Measurements from ENCODE around the gene CHST11.

DNA sequence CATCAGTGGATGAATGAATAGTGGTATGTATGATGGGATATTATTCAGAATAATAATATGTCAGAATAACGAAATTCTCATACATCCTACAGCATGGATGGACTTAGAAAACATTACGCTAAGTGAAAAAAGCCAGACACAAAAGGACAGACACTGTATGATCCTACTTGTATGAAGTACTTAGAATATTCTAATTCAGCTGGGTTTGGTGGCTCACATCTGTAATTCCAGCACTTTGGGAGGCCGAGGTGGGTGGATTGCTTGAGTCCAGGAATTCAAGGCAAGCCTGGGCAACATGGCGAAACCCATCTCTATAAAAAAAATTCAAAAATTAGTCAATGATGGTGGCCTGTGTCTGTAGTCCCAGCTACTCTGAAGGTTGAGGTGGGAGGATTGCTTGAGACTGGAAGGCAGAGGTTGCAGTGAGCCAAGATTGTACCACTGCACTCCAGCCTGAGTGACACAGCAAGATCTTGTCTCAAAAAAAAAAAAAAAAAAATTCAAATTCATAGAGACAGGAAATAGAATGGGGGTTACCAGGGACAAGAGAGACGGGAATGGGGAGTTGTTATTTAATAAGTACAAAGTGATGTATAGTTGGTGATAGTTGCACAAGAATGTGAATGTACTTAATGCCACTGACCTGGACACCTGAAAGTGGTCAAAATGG is 132.3 kb downstream of the CHST11 start:
- TF ChIP-seq, protein P1, sequence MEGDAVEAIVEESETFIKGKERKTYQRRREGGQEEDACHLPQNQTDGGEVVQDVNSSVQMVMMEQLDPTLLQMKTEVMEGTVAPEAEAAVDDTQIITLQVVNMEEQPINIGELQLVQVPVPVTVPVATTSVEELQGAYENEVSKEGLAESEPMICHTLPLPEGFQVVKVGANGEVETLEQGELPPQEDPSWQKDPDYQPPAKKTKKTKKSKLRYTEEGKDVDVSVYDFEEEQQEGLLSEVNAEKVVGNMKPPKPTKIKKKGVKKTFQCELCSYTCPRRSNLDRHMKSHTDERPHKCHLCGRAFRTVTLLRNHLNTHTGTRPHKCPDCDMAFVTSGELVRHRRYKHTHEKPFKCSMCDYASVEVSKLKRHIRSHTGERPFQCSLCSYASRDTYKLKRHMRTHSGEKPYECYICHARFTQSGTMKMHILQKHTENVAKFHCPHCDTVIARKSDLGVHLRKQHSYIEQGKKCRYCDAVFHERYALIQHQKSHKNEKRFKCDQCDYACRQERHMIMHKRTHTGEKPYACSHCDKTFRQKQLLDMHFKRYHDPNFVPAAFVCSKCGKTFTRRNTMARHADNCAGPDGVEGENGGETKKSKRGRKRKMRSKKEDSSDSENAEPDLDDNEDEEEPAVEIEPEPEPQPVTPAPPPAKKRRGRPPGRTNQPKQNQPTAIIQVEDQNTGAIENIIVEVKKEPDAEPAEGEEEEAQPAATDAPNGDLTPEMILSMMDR (conservative IDR thresholded peaks at IDR 0.05; ENCODE audit: low read depth, low read length): no peak
- TF ChIP-seq CHD1 (IDR thresholded peaks at IDR 0.05; ENCODE audit: low read depth, low read length) (no peak), MAZ (IDR thresholded peaks at IDR 0.05; ENCODE audit: borderline replicate concordance, low read depth, low read length) (no peak), RAD21 (IDR thresholded peaks at IDR 0.05; ENCODE audit: low read length) (no peak), POLR2A (IDR thresholded peaks at IDR 0.05; ENCODE audit: low read depth, low read length) (no peak), MAFK (IDR thresholded peaks at IDR 0.05; ENCODE audit: low read depth, low read length) (no peak), MXI1 (IDR thresholded peaks at IDR 0.05; ENCODE audit: borderline replicate concordance, low read depth, low read length) (no peak), RCOR1 (IDR thresholded peaks at IDR 0.05; ENCODE audit: insufficient replicate concordance, low read length) (no peak), SMC3 (IDR thresholded peaks at IDR 0.05; ENCODE audit: low read depth, low read length) (no peak), CEBPB (IDR thresholded peaks at IDR 0.05; ENCODE audit: low read depth, low read length) (no peak), BHLHE40 (IDR thresholded peaks at IDR 0.05; ENCODE audit: low read depth, low read length) (no peak)
- TF ChIP-seq, protein P2, sequence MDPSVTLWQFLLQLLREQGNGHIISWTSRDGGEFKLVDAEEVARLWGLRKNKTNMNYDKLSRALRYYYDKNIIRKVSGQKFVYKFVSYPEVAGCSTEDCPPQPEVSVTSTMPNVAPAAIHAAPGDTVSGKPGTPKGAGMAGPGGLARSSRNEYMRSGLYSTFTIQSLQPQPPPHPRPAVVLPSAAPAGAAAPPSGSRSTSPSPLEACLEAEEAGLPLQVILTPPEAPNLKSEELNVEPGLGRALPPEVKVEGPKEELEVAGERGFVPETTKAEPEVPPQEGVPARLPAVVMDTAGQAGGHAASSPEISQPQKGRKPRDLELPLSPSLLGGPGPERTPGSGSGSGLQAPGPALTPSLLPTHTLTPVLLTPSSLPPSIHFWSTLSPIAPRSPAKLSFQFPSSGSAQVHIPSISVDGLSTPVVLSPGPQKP (IDR thresholded peaks at IDR 0.05; ENCODE audit: borderline replicate concordance, low read depth, low read length): no peak
- TF ChIP-seq, protein P3, sequence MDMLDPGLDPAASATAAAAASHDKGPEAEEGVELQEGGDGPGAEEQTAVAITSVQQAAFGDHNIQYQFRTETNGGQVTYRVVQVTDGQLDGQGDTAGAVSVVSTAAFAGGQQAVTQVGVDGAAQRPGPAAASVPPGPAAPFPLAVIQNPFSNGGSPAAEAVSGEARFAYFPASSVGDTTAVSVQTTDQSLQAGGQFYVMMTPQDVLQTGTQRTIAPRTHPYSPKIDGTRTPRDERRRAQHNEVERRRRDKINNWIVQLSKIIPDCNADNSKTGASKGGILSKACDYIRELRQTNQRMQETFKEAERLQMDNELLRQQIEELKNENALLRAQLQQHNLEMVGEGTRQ (IDR thresholded peaks at IDR 0.05; ENCODE audit: low read depth, low read length): no peak
